MM.1S (cell line): Measurements from ENCODE around the gene SLC6A19.

Experiments used
- CTCF ChIP-seq: fragments of 300-600 bp; sonication (generic); IDR thresholded peaks from 2 replicates; pipeline ENCODE4 v1.5.1; 2016; ENCODE audit warnings: antibody characterized with exemption, low read length, mixed read lengths
- EZH2phosphoT487 ChIP-seq: fragments of 300-600 bp; sonication (generic); IDR thresholded peaks from 2 replicates; pipeline ENCODE4 v1.6.1; 2018; ENCODE audit warnings: antibody characterized with exemption, low read length

- TF ChIP-seq CTCF, result no peak
- TF ChIP-seq EZH2phosphoT487, result no peak
These were observed 20.8 kb downstream of the SLC6A19 start for GRCh38 chr5:1222147-1222546.
